ENCODE results near the gene SECTM1. TPM values are rescaled to one million over a fixed set of nuclear protein-coding genes. Genes with fewer than 3 reads are reported as not detected.
A peak's percentile ranks its signal among the peaks of the same experiment; 100 is the strongest.

SECTM1 gene
- total RNA-seq, 1 donor from 2014 or later, result not detected

DNA sequence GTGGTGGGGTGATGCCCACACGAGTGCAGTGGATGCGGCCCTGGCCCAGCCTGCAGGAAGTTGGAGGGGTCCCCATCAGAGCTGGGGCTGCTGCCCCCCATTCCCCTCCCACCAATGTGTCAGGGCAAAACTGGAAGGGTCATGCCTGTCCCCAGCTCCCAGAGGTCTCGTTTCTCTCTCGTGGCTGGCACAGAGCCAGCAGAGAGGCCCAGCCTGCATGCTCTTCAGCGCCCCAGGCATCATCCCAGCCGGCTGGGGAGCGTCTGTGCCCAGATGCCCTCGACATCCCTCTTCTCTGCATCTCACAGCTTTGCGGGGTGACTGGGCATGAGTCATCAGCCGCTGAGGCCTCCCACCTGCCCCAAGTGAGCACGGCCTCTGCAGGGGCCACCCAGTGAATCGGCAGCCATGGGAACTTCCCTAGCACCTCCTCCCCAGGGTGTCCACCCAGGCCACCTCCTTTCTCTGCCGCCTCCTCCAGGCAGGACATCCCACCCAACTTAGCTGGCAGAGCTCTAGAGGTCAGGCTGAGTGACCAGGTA is 50.3 kb downstream of the SECTM1 start:
- H3K27ac Mint-ChIP-seq, result no peak overlapping the region
- DNase-seq (ENCODE audit: low spot score), result no peak
- H3F3A ChIP-seq (ENCODE audit: low read depth), result peaks cover 13% of the 10 kb centered on the region

DNA sequence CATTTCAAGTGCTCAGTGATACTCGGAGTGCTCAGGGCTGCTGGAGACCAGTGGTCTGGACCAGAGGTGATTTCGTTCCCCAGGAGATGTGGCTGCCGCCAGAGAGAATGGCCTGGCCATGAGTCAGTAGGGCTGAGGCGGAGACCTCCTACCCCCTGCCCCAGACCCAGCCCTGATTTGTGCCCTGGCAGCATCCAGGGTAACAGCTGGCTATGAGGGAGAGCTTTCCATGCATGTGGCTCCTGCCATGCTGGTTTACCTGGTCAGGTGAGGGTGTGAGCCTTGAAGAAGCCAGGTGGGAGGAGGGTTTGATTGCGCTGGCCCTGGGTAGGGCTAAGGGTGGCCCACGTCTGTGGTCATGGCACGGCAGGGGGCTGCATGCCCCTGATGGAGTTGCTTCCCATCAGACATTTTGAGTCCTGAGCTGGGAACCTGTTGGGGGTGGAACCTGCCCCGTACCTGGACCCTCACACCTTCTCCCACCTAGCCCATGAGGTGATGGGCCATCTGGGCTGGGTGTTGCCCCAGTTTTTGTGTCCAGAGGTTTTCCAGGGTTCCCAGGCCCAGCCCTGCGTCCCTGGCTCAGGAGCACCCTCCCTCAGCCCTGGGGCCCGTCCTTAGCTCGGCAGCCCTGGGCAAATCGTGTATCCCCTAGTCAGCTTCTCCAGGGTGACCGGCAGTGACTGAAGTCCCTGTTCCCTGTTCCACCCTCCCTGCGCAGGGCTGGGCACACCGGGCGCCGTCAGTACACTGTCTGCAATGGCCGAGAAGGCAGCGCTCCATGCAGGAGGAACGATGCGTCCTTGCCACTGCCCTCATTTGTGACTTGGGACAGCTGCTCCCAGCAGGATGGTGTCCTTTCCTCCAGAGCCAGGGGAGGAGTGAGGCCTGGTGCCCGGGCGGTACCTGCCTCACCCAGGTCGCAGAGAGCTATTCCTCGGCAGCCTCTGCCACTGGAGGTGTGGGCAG is 51.0 kb downstream of the SECTM1 start:
- Histone ChIP-seq H3K9me3 (ENCODE audit: low read depth) (no peaks in the 10 kb centered on the region), H3K36me3 (no peaks in the 10 kb centered on the region), H3K27me3 (no peaks in the 10 kb centered on the region), H2AFZ (replicated peaks) (no peak overlapping the region), H4K20me1 (ENCODE audit: low read depth) (no peaks in the 10 kb centered on the region), H3K79me2 (ENCODE audit: low read depth) (no peaks in the 10 kb centered on the region), H3K4me3 (no peak overlapping the region), H3F3A (ENCODE audit: low read depth) (peaks cover 13% of the 10 kb centered on the region), H3K27ac (no peak overlapping the region), H3K9ac (no peak overlapping the region), H3K4me2 (no peak overlapping the region), H3K4me1 (peaks cover 5% of the 10 kb centered on the region)
- Mint-ChIP-seq H3K27ac (no peak overlapping the region), H3K4me1 (peaks cover 53% of the 10 kb centered on the region), H3K36me3 (no peaks in the 10 kb centered on the region), H3K9me3 (peaks cover 5% of the 10 kb centered on the region), H3K27me3 (ENCODE audit: insufficient read depth, low read depth) (peaks cover 26% of the 10 kb centered on the region), H3K4me3 (no peak overlapping the region)
- TF ChIP-seq EZH2phosphoT487 (IDR thresholded peaks at IDR 0.05), result no peak
- TF ChIP-seq EZH2 (IDR thresholded peaks at IDR 0.05), result no peak
- TF ChIP-seq, protein P1, sequence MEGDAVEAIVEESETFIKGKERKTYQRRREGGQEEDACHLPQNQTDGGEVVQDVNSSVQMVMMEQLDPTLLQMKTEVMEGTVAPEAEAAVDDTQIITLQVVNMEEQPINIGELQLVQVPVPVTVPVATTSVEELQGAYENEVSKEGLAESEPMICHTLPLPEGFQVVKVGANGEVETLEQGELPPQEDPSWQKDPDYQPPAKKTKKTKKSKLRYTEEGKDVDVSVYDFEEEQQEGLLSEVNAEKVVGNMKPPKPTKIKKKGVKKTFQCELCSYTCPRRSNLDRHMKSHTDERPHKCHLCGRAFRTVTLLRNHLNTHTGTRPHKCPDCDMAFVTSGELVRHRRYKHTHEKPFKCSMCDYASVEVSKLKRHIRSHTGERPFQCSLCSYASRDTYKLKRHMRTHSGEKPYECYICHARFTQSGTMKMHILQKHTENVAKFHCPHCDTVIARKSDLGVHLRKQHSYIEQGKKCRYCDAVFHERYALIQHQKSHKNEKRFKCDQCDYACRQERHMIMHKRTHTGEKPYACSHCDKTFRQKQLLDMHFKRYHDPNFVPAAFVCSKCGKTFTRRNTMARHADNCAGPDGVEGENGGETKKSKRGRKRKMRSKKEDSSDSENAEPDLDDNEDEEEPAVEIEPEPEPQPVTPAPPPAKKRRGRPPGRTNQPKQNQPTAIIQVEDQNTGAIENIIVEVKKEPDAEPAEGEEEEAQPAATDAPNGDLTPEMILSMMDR (IDR thresholded peaks at IDR 0.05), result no peak
- no peak for DNase-seq (ENCODE audit: low spot score)

More for the DNA sequence above, 50.3 kb downstream of the SECTM1 start:
- no peak overlapping the region for H3K9ac ChIP-seq
- no peak overlapping the region for H3K4me2 ChIP-seq
- Mint-ChIP-seq H3K4me3 (no peak overlapping the region), H3K4me1 (peaks cover 52% of the 10 kb centered on the region), H3K9me3 (peaks cover 5% of the 10 kb centered on the region), H3K27me3 (ENCODE audit: insufficient read depth, low read depth) (peaks cover 27% of the 10 kb centered on the region), H3K36me3 (no peaks in the 10 kb centered on the region)
- no peaks in the 10 kb centered on the region for H3K27me3 ChIP-seq
- H2AFZ ChIP-seq (replicated peaks), result no peak overlapping the region
- peaks cover 5% of the 10 kb centered on the region for H3K4me1 ChIP-seq
- TF ChIP-seq EZH2 (IDR thresholded peaks at IDR 0.05) (no peak), EZH2phosphoT487 (IDR thresholded peaks at IDR 0.05) (no peak)
- TF ChIP-seq, protein P1 (IDR thresholded peaks at IDR 0.05), result no peak
- H4K20me1 ChIP-seq (ENCODE audit: low read depth), result no peaks in the 10 kb centered on the region
- no peaks in the 10 kb centered on the region for H3K79me2 ChIP-seq (ENCODE audit: low read depth)
- H3K27ac ChIP-seq, result no peak overlapping the region
- no peaks in the 10 kb centered on the region for H3K36me3 ChIP-seq
- no peaks in the 10 kb centered on the region for H3K9me3 ChIP-seq (ENCODE audit: low read depth)
- no peak overlapping the region for H3K4me3 ChIP-seq

DNA sequence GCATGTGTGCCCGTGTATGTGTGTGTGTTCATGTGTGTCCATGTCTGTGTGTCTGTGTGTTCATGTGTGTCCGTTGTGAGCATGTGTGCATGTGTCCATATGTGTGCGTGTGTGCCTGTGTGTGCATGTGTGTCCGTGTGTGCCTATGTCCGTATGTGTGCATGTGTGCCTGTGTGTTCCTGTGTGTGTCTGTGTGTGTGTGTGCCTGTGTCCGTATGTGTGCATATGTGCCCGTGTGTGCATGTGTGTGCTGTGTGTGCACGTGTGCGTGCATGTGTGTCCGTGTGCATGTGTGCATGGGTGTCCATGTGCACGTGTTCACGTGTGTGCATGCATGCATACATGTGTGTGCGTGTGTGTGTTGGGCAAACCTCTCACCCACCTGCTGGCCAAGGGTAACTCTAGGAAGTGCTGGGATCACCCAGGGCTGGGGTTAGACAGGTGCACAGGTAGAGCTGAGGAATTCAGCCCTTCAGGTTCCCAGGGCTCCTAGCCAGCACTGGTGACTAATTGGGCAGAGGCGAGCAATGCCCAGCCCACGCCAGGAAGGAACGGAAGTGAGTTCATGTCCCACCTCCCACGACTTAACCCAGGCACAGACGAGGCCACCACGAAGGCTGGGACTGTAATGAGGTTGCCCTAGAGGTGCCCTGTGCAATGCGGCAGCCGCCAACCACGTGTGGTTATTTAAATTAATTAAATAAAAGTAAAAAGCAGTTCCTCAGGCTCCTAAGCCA is 51.9 kb downstream of the SECTM1 start:
- Histone ChIP-seq H3K27ac (no peak overlapping the region), H3K9me3 (ENCODE audit: low read depth) (no peaks in the 10 kb centered on the region), H3K79me2 (ENCODE audit: low read depth) (no peaks in the 10 kb centered on the region), H3K36me3 (no peaks in the 10 kb centered on the region), H3K9ac (no peak overlapping the region), H3K4me1 (peaks cover 5% of the 10 kb centered on the region), H3F3A (ENCODE audit: low read depth) (peaks cover 13% of the 10 kb centered on the region), H3K27me3 (no peaks in the 10 kb centered on the region), H3K4me2 (no peak overlapping the region), H3K4me3 (no peak overlapping the region), H4K20me1 (ENCODE audit: low read depth) (no peaks in the 10 kb centered on the region), H2AFZ (replicated peaks) (no peak overlapping the region)
- H3K27me3 Mint-ChIP-seq (ENCODE audit: insufficient read depth, low read depth), result peaks cover 25% of the 10 kb centered on the region
- H3K4me1 Mint-ChIP-seq, result peaks cover 51% of the 10 kb centered on the region
- peak overlapping the region; percentile 83 for H3K27ac Mint-ChIP-seq
- H3K36me3 Mint-ChIP-seq, result no peaks in the 10 kb centered on the region
- no peak for TF ChIP-seq EZH2phosphoT487 (IDR thresholded peaks at IDR 0.05)
- TF ChIP-seq EZH2 (IDR thresholded peaks at IDR 0.05), result no peak
- TF ChIP-seq, protein P1 (IDR thresholded peaks at IDR 0.05), result no peak
- H3K4me3 Mint-ChIP-seq, result peak overlapping the region; percentile 69
- DNase-seq (ENCODE audit: low spot score), result no peak
- peaks cover under 1% of the 10 kb centered on the region for H3K9me3 Mint-ChIP-seq

Data from neural progenitor cell (in vitro differentiated cells).